Measurements from ENCODE around the gene VSIG10.

VSIG10 gene

DNA sequence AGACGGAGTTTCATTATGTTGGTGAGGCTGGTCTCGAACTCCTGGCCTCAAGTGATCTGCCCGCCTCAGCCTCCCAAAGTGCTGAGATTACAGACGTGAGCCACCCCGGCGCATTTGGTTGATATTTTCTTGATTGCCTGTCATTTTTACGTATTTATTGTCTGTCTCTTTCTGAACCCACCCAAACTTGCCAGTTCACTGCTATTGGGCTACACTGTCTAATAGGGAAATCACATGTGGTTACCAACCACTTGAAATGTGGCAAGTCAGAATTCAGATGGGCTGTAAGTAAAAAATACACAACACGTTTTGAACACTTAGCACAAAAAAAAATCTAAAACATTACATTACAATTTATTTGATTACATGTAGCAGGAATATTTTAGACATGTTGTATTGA is 44.9 kb downstream of the VSIG10 start:
- no peak for DNase-seq

DNA sequence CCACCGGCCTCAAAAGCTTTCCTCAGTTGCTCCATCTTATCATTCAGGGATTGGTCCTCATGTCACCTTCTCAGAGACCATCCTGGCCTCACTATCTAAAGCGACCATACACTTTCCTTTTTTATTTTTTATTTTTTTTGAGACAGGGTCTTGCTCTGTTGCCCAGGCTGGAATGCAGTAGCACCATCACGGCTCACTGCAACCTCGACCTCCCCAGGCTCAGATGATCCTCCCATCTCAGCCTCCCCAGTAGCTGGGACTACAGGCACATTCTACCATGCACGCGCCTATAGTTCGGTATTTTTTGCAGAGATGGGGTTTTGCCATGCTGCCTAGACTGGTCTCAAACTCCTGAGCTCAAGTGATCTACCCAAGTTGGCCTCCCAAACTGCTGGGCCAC is 45.6 kb downstream of the VSIG10 start:
- no peak for DNase-seq

DNA sequence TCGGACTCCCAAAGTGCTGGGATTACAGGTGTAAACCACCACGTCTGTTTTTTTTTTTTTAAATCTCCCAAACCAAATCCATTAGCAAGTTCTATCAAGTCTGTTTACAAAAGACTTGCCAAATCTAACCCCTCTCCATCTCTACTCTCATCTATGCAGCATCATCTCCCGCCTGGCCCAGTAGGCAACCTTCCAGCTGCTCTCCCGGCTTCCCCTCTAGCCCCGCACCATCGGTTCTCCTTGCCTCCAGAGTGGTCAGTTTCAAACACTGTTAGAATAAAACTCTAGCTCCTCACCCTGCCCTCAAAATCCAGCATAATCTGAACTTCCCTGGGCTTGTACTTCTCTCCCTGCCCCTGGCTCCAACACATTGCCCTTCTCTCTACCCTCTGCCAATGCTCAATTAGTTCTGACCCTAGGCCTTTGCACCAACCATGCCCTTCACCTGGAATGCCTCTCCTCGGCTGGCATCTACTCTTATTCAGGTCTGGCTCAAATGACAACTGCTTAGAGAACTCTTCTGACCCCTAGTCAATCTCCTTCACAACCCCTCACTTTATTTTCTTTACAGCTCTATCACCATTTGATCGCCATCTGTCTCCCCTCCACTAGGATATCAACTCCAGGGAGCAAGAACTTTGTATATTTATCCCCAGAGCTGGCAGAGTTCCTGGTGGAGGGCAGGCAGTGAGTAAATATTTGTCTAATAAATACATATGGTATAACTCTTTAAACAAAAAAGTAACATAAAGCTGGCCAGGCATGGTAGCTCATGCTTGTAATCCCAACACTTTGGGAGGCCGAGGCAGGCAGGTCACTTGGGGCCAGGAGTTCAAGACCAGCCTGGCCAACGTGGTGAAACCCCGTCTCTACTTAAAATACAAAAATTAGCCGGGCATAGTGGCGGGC is 47.7 kb downstream of the VSIG10 start:
- DNase-seq, result peak; percentile 69

DNA sequence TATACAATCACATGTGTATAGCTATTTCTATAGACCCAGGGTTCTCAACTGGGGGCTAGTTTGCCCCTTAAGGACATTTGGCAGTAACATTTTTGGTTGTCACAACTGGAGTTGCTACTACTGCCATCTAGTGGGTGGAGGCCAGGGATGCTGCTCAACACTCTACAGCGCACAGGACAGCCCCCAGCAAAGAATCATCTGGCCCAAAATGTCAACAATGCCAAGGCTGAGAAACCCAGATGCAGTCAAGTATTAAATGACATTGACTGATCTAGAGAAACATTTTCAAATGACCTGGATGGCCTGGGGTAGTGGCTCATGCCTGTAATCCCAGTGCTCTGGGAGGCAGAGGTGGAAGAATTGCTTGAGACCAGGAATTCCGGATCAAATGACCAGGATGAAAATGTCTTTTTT is 48.7 kb downstream of the VSIG10 start:
- DNase-seq, result no peak

DNA sequence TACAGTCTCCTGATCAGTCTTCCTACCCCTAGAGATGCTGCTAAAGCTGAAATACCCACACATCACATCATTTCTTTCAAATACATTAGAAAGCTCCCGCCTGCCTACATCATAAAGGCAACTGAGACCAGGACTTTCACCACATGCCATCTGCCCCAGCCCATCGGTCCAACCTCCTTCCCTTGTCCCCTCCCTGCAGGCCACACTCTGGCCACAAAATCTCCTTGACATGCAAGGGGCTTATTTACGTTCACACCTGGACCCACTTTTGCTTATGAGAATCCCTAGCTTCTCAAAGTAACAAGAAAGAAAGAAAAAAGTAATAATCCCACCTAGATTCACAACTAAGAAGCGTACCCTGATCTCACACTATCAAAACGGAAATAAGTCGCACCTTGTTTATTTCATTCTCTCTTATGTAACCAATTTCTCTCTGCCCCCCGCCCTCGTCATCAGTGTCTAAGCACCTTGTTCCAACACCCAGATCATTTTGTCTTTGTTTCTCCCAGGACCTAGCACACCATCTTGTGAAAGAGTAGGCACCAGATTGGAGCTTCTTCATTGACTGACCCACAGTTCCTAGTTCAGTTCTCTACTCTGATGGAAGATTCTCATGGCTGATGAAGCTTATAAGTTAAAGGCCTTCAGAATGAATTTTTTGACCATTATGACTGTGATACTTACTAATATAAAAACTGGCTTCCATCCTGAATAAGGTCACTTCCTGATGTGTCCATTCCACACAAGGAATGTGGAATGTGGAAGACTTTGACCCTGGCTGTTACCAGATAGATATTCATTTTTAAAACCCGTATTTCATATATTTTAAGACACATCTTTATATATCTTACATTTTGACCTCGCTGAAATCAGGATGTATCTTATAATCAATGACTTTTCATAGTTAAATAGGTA is 50.5 kb downstream of the VSIG10 start:
- no peak for DNase-seq

DNA sequence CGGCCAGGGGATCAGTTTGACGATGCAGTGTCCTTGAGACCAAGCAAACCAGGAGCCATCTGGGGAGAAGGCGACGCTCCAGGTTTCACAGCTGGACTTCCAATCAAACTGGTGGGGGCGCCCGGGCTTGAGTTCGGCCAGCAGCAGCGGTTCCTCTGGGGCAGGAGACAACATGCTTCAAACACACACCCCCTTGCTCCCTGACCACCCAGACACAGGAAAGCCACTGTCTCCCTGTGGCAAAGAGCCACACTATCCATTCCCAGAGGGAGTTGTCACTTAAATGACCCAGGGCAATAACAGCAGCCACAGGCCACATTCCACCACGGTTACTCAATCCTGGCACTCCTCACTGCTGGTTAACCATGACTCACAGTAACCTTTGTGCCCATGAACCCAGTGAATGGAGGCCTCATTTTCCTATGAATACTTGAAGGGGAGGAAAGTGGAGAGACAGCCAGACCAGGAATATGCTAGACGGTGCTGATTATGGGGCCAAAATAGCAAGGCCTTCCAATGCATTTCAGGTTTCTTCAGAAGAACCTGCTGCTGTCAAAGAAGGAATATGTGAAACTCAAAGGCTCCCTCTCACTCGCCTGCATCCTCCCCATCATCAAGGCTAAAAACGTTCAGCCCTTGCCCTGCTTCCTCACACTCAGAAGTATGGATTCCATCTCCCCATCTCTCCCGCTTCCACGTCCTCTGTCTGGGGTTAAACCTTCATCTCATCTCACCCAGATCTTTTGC is 51.3 kb downstream of the VSIG10 start:
- DNase-seq, result no peak

DNA sequence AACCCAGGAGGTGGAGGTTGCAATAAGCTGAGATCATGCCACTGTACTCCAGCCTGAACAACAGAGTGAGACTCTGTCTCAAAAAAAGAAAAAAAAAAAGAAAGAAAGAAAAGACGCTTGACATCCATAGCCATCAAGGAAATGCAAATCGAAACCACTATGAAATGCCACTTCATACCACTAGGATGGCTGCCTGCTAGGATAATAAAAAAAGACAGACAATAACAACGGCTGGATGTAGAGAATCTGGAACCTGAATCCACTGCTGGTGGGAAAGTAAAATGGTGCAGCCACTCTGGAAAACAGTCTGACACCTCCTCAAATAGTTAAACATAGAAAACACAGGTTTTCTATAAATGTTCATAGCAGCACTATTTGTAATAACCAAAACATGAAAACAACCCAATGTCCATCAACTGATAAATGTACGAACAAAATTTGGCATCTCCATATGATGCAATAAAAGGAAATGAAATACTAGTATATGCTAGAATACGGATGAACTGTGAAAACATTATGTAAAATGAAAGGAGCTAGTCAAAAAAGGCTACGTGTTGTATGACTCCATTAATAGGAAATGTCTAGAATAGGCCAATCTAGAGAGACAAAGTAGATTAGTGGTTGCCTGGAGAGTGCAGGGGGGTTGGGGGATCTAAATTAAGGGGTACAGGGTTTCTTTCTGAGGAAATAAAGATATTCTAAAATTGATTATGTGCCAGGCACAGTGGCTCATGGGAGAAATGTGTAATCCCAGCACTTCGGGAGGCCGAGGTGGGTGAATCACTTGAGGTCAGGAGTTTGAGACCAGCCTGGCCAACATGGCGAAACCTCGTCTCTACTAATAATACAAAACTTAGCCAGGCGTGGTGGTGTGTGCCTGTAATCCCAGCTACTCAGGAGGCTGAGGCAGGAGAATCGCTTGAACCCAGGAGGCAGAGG is 52.6 kb downstream of the VSIG10 start:
- DNase-seq, result no peak

DNA sequence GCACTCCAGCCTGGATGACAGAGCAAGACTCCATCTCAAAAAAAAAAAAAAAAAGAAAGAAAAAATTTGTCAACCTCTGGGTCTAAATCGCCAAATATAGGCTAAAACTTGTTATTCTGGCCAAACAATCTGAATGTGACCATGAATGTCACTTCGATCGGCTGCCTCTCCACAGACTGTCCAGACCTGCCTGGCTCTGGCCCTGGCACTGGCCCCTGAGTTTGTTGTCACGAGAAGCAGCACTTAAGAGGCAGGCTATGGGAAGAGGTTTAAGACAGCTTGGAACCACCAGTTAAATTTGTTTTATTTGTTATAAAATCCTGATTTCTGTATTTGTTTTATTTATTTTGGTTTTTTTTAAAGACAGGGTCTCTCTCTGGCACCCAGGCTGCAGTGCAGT is 57.4 kb downstream of the VSIG10 start:
- DNase-seq, result no peak

DNA sequence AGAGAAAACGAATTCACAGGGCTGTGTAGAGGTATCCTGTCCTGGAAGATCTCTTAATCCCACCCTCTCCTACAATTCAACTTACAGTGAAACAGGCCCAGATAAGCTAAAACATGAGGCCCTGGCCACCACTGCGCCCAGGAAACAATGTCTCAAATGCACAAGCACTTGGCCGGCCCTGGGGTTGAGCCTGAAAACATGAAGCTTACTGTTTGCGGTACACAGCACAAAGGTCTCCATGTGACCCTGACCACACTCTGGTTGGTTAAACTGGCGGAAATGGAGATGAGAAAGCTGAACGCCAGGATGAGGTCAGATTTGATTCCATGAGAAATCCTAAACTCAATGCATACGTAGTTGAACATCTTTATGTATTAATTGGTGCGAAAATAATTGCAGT is 59.2 kb downstream of the VSIG10 start:
- DNase-seq, result no peak

DNA sequence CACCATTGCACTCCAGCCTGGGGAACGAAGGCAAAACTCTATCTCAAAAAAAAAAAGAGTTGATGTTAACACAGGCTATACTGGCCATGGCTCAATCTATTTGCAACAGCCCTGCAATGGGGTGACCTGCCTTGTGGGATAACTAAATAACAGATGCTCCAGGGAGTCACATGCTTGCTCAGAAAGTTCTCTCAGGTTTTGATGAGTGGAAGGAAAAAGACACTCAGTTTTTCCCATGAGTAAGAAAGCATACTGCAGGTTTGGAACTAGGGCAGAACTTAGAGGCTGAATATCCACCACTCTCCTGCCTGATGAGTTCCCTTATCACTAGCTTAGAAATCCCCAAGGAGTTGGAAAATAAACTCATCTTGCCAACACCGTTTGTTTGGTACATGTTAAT is 59.7 kb downstream of the VSIG10 start:
- DNase-seq, result no peak

DNA sequence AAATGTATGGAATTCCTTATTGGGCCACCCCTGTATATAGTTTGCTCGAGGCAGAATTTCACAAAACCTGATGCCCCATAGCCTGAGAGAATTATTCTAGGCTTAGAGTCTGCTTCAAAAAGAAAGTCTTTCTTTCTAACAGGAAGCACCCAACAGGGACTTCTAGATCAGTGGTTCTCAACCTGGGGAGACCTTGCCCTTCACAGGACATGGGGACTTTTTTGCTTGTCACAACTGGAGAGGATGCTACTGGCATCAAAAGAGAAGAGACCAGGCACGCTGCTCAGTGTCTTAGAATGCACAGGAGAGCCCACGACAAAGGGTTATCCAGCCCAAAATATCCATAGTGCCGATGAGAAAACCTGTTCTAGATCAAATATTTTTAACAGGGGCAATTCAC is 61.7 kb downstream of the VSIG10 start:
- no peak for DNase-seq

DNA sequence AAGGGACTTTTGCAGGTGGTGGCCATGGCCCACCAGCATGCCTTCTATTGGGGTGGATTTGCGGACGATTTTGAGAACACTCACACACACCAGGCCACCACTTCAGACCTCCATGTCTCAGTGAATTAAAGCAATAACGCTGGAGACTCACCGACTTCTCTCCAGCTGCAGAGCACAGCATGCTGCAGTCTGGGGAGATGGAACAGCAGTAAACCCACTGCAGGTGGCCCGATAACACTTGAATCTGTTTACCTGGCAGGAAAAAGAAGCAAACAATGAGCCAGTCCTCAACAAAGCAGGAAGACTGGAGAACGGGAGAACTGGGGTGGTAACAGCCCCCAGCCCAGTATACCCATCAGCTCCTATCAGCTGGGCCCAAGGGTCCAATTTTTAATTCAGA is 65.7 kb downstream of the VSIG10 start:
- DNase-seq, result no peak

DNA sequence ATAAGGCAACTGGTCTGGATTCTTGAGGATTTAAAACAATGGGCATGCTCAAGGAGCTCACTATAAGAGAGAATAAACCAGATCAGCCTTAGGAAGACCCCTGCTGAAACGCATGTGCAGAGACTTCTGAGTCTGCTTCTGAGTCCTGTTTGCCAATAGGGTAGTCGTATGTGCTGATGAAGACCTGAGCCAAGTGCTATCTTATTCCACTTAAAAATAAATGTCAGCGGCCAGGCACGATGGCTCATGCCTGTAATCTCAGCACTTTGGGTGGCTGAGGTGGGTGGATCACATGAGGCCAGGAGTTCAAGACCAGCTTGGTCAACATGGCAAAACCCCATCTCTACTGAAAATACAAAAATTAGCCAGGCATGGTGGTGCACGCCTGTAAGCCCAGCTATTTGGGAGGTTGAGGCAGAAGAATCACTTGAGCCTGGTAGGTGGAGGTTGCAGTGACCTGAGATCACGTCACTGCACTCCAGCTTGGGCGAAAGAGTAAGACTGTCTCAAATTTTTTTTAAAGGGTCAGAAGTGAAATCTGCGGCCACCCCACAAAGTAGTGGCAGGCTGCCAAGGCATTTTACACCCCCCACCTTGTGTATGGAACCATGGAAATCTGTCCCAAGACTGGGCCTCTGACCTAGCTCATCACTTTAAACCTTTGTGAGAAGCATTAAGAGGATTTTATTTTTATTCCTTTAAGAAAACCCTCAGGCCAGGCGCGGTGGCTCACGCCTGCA is 67.0 kb downstream of the VSIG10 start:
- no peak for DNase-seq

DNA sequence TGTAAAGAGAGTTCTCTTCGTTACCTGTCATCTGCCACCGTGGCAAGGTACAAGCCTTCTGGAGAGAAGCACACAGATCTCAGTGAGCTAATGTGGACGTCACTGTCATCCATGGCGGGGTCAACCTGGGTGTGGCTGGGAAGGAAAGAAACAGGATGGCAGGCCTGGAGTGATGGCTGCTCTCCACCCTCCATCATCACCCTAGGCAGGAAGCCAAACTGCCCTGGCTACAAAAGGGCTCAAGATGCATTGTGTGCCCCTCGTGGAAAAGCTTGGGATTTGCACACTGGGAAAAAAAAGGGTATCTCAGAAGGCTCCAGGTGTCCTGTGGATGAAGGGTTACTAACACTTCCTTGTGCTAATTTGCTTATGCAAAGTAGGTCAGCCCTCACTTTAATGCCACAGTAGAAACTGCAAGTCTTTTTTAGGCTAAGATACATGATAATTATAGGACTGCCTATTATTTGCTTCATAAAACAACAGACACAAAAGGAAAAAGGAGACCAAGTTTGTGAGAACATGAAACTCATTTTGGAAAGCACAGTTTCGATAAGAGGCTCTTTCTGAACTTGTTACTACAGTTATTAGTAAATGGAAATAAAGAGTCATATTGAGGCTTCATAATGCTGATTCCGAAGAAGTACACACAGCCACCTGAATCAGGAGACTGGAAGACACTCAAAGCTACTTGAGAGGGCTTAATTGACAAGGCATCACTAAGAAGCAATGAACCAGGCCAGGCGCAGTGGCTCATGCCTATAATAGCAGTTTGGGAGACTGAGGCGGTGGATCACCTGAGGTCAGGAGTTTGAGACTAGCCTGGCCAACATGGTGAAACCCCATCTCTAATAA is 68.4 kb downstream of the VSIG10 start:
- no peak for DNase-seq

DNA sequence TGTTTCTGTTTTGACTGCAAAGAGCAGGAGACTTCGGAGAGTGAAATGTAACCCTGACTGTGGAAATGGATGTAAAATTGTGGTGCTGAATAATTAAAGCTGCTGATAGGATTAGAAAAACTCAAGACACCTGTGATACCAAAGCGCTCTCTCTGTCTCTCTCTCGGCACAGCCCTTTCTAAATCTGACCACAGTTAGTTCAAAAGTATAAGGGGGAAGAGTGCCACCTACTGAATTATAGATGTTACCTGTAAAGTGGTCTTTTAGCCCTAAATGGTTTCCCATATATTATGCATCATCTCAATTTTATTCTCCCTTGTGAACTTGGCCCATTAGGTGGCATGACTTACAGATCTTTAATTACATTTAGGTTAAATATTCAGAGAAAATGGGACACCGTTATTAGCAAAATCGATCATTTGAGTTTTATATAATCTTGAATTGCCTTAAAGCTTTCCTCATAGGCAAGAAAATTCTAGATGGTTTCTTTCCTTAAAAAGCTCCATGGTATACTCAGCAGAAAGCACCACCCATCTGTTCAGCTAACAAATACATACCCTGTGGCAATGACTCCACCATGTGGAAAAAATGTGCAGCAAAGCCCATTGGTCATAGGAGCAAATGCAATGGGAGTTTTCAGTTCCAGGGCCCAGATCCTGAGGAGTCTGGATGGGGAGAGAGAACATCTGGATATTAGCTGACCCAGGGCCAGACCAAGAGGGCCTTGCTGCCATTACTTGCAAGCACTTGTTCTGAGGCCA is 69.2 kb downstream of the VSIG10 start:
- DNase-seq, result no peak

DNA sequence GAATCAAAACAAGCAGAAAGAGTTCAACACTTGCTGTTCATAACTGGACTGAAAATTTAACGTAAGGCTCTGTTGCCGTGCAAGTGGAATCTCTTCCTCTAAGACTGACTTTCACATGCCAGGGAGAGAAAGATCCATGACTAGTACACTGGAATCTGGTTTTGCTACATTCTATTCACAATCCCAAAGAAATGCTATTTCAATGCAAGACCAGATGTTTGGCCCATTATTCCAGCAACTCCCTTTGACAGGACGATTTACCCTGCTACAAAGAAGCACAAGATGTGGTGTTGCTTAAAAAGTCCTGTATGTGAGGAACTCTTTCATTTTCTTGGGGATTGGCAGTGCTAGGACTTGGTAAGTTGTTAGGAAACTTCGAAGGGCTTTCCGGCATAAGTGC is 69.9 kb downstream of the VSIG10 start:
- DNase-seq, result no peak

DNA sequence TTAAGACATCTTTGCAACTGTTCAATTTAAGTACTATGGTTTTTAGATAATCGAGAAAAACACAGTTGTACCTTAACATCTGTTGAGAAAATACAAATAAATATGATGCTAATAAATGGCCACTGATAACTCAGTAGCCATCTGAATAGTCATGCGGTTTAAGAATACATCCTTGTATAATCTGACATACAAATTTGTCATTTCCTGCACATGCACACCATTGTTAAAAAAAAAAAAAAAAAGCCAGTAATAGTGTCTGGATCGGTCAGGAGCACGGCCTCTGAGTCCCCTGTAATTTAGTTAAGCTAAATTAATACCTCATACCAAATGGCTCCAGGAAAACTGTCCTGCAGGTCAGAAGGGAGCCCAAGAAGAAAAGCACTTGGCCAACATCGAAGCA is 70.5 kb downstream of the VSIG10 start:
- no peak for DNase-seq

DNA sequence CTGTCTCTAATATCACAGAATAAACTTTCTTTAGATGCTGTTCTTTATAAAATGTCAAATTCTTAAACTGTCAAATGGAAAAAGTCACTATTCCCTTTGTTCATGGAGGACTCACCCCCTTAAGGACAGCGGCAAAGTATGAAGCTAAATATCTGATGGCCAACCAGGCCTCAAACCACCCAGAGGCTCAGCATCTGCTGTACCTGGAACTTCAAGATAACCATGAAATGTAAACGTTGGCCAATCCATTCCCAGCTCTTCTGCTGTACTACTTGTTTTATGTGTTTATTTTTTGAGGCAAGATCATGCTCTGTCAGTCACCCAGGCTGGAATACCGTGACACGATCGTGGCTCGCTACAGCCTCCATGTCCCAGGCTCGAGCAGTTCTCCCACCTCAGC is 71.6 kb downstream of the VSIG10 start:
- no peak for DNase-seq

DNA sequence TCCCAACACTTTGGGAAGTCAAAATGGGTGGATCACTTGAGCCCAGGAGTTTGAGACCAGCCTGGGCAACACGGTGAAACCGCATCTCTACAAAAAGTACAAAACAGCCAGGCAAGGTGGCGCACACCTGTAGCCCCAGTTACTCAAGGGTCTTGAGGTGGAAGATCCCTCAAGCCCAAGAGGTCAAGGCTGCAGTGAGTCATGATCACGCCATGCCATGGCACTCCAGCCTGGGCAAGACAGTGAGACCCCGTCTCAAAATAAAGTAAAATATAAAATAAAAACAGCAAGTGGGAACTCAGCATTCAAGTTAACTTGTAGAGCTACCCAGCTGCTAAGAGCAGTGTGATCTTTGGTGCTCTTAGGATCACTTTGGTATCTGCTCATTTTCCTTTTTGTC is 74.6 kb downstream of the VSIG10 start:
- DNase-seq, result no peak

DNA sequence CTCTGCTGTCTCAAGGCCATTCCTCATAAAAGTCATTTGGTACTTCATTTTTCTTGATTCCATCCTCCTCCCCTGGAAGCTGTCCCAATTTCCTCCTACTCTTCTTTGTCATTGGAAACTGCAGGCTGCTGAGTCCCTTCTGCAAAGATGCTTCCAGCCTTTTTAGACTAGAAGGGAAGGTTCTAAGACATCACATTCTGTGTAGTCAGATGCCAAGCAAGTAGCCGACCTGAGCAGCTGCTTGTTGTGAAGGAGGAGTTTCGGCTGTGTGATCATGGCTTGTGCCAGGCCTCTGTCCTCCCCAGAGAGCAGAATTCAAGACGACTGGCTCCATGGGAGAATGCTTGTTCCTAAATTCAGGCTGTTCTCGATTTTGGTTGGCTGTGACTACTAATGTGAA is 78.6 kb downstream of the VSIG10 start:
- no peak for DNase-seq

All from DMS 273 treated with DMSO at 0.1 percent for 48 hours (cell line).